RWPE1 (cell line): ENCODE results near the gene CAPZB.

Source experiments
- CTCF ChIA-PET: fragments of 350-600 bp; sonication (Branson Sonifier 250); formaldehyde crosslinking; extraction: SDS; loops from one replicate; lab custom pipeline; 2021; lab: Yijun Ruan, JAX
- POLR2A ChIA-PET: fragments of 400-600 bp; formaldehyde crosslinking; extraction: SDS; loops from one replicate; lab custom pipeline; 2020; ENCODE audit warnings: antibody characterized with exemption; ENCODE audit not compliant: low non-redundant PET; lab: Yijun Ruan, JAX
- DNase-seq: peaks from one replicate; pipeline ENCODE4 v3.0.0; 2012; ENCODE audit warnings: low spot score
- H3K27ac ChIP-seq: fragments of 450-650 bp; 2 replicates; pipeline ENCODE4 v1.5.1; 2017
- TF ChIP-seq, protein P1 (sequence below): fragments of 450-650 bp; conservative IDR thresholded peaks from 2 replicates; pipeline ENCODE4 v1.5.1; 2017; ENCODE audit warnings: low read depth, mild to moderate bottlenecking

The CAPZB gene

DNA sequence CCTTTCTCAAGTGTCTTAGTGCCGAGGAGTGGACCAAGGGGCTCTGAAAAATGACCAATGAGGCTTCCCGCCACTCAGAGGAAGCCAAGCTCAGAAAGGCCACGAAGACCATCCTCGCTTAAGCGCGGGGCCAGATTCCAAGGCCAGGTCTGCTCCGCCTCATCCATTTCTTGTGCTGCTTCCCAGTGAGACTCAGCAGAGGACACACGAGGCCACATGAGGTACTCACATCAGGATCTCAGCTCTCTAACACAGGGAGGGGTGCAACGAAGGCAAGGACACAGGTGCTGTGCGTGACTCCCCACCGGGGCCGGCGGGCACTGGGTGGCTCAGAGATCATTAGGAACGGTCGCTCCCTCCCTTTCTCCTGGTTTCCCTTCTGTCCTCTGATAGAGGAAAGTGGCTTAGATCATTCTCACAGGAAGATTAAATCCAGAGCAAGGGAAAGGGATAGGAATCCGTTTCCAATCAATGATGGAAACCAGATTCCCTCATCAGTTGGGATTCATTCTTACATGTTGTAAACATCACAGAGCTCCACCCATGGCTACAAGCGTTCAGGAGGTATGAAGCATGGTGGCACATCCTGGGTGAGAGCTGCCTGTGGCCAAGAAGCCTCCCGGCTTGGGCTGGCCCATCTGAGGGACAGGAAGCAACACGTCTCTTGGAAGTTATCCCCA, 46.7 kb downstream of the CAPZB start:
- peak overlapping the region; percentile 83 for H3K27ac ChIP-seq
- TF ChIP-seq, protein P1, sequence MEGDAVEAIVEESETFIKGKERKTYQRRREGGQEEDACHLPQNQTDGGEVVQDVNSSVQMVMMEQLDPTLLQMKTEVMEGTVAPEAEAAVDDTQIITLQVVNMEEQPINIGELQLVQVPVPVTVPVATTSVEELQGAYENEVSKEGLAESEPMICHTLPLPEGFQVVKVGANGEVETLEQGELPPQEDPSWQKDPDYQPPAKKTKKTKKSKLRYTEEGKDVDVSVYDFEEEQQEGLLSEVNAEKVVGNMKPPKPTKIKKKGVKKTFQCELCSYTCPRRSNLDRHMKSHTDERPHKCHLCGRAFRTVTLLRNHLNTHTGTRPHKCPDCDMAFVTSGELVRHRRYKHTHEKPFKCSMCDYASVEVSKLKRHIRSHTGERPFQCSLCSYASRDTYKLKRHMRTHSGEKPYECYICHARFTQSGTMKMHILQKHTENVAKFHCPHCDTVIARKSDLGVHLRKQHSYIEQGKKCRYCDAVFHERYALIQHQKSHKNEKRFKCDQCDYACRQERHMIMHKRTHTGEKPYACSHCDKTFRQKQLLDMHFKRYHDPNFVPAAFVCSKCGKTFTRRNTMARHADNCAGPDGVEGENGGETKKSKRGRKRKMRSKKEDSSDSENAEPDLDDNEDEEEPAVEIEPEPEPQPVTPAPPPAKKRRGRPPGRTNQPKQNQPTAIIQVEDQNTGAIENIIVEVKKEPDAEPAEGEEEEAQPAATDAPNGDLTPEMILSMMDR, result no peak
- CTCF ChIA-PET, result interaction anchor here (0.6 kb wide), 1 partner anchor 8 kb away, joined by 3 read pairs; no protein-coding TSS in a partner anchor
- POLR2A ChIA-PET, result no interaction called here
- DNase-seq, result no peak

DNA sequence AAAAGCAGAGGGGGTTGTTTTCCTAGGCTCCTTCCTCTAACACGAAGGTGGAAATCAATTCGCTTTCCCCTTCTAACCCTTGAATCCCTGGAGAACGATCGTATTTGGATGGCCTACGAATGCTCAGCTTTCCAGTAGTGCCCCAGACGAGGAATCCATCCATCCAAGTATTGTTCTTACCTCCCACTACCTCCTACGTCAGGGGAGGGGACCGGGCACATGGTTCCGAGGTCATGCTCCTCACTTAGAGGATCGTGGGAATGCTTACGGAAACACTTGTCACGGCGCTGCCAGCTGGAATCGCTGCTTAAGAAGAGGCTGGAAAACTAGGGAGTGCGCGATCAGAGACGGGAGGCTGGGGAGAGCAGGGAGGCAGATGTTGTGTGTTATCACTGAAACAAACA, 47.4 kb downstream of the CAPZB start:
- TF ChIP-seq, protein P1, result no peak
- ChIA-PET CTCF (no interaction called here), POLR2A (no interaction called here)
- H3K27ac ChIP-seq, result peak overlapping the region; percentile 83
- DNase-seq, result no peak

DNA sequence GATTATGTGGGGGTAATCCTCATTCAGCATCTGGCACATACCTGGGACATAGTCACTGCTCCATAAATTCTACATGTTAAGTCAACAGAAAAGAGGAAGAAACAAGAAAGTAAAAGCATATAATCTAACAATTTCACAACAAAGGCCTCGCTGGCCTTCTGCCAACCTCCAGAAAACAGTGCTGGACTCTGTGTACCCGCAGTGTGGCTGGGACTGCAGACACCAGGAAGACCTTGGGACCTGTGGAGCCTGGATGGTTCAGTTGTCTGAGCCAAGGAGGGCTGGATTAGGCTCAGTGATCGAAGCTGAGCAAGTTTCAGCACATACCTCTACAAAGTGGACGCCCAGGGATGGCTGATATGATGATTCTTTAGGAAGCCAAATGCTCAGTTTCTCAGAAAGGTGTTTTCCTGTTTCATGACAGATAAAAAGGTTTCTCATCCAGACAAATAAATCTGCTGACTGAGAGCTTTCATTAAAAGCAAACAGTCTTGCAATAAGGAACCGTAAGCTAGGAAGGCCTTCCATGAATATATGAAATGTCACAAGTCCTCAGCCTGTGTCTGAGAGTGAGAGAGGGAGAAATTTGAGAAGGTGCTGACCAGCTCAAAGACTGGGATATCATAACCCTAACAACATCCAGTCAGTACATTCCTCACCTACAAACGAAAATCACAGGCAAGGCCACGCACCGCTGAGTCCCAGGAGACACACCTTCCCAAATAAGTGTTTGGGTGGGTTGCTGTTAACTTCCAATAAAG, 48.4 kb downstream of the CAPZB start:
- TF ChIP-seq, protein P1, result no peak
- CTCF ChIA-PET, result no interaction called here
- H3K27ac ChIP-seq, result peak overlapping the region; percentile 83
- POLR2A ChIA-PET, result no interaction called here
- peak; percentile 48 for DNase-seq

DNA sequence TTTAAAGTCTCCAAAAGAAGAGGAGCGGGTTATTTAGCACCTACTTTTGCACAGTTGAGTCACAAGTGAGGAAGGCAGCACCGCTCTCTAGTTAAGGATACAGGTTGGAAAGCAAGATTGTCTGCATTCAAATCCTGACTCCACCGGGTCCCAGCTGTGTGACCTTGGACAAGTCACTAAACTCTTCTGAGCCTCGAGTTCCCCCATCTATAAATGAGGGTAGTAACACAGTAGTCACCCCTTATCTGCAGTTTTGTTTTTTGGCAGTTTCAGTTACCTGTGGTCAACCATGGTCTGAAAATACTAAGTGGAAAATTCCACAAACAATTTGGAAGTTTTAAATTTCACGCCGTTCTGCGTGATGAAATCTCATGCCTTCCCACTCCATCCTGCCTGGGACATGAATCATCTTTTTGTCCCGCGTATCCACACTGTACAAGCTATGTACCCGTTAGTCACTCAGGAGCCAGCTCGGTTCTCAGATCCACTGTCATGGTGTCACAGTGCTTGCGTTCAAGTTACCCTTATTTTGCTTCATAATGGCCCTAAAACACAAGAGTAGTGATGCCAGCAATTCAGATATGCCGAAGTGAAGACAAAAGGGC, 49.4 kb downstream of the CAPZB start:
- ChIA-PET POLR2A (interaction anchor here (0.5 kb wide), 1 partner anchor 19 kb away, joined by 5 read pairs; no protein-coding TSS in a partner anchor), CTCF (no interaction called here)
- peak overlapping the region; percentile 73 for H3K27ac ChIP-seq

DNA sequence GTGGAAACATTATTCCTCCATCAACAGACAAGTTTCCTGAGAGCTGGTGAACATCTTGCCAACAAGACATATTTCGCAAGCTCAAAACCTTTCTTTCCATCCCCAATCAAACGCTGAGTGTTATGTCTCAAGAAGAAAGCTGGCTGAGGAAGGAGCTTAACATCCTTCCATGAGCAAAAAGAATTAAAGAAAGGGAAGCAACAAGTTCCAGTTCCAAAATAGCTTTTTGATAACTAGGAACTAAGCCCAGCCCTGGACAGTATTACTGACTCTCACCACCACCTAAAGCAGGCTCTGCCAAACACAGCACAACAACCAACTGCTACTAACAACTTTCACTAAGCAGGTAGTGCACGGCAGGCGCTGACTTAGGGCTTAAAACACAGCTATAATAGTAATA, 50.2 kb downstream of the CAPZB start:
- POLR2A ChIA-PET, result interaction anchor here (0.5 to 0.6 kb wide), 2 partner anchors 18 to 52 kb away, joined by 4 to 5 read pairs; no protein-coding TSS in a partner anchor
- TF ChIP-seq, protein P1, result no peak
- CTCF ChIA-PET, result no interaction called here
- peak overlapping the region; percentile 77 for H3K27ac ChIP-seq
- DNase-seq, result no peak

More for the DNA sequence above, 49.4 kb downstream of the CAPZB start:
- DNase-seq, result no peak
- TF ChIP-seq, protein P1, result no peak

DNA sequence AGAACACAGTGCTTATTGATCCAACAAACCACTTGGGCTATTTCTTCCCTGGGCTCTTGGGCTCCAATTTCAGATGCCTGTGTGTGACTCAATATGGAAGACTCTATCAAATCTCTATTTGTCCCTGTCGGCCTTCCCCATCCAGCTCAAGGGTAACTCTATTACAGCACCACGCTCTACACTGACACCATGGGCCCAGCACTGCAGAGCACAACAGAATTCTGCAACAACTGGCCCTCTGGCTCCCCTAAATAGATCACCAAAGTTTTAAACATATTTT, 51.7 kb downstream of the CAPZB start:
- no peak overlapping the region for H3K27ac ChIP-seq
- TF ChIP-seq, protein P1, result no peak
- CTCF ChIA-PET, result interaction anchor here (0.5 kb wide), 1 partner anchor 220 kb away, joined by 4 read pairs; no protein-coding TSS in a partner anchor
- POLR2A ChIA-PET, result no interaction called here
- no peak for DNase-seq
